Inferior parietal cortex (tissue), 1 donor: ENCODE measurements around the gene CCNB2.
"Not testable (repeated sequence)": the region's sequence is repeated elsewhere in the genome, so short reads cannot be mapped to it uniquely, and the experiment has no call there.

Source experiments
- DNase-seq: peaks from one replicate; pipeline ENCODE4 v3.0.0-alpha.2; 2016; ENCODE audit errors: extremely low spot score

Gene CCNB2

GRCh38 chr15:59104912-59105732, at the start of gene CCNB2:
Gene CCNB2 (plus strand): TSS chr15:59105146. CDS start chr15:59105269, 123 bp downstream.
- DNase-seq, result peak; percentile 95

GRCh38 chr15:59059076-59059597, 45.8 kb upstream of the CCNB2 start:
- DNase-seq, result no peak

- DNase-seq, result no peak
These were observed 44.6 kb upstream of the CCNB2 start for GRCh38 chr15:59060348-59060747.

- DNase-seq, result no peak
These were observed 41.9 kb upstream of the CCNB2 start for GRCh38 chr15:59063042-59063441.

DNA sequence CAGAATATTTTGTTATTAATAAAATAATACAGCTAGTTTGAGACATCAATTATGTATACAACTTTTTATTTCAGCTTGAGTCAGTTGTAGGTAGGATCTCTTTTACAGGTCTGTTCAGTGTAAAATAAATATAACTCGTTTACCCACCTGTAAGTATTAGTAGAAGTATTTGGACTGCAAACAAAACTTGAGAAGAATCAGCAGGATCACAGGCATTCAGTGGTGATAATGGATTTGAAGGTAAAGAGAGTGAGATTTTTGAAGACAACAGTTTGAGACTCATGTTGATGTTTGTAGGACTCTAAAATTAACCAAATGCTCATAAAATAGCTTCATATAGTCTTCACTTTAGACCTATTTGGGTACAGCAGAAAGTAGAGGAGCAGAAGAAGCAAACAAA, 35.5 kb upstream of the CCNB2 start:
- DNase-seq, result no peak

DNA sequence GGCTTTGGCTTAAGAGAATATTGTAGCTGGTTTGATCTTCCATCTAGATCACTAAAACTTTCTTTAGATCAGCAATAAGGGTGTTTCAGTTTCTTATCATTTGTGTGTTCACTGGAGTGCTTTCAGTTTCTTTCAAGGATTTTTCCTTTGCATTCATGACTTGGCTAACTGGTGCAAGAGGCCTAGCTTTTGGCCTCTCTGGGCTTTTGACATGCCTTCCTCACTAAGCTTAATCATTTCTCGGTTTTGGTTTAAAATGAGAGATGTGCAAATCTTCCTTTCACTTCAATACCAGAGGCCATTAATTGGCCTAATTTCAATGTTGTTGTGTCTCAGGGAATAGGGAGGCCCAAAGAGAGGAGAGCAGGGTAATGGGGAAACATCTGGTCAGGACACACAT, 30.3 kb upstream of the CCNB2 start:
- no peak for DNase-seq

- no peak for DNase-seq
These were observed 17.2 kb upstream of the CCNB2 start for GRCh38 chr15:59087731-59088130.

DNA sequence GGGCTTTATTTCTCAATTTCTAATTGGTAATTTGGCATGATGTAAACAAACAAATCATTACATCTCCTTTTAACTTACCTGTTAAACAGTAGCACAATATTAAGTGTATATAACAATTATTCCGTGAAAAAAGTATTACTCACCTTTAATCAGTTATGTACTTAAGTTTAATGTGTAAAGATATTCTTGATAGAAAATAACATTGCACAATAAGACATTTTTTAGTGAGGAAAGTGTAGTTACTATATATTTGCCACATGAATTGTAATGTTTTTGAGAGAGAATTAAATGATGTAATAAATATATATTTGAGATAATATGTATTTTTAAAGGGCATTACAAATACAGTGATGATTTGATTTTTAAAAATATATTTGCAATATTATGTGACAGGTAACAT, 10.9 kb upstream of the CCNB2 start:
- no peak for DNase-seq

- no peak for DNase-seq
These were observed 8.5 kb upstream of the CCNB2 start for GRCh38 chr15:59096429-59096828.

- no peak for DNase-seq
These were observed 5.7 kb upstream of the CCNB2 start for GRCh38 chr15:59099162-59099685.

DNA sequence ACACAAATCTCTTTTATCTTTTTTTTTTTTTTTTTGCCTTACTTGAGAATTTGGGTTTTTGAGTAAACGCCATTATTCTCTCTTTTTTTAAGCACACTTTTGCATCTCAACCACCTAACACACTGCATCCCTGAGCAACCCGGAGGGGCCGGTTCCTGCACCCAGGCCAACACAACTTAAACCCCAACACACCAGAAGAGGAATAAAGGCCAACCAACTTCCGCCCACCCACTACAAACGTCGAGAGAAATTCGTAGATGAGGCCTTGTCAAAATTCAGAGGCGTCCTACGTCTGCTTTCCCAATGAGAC, 389 bp upstream of the CCNB2 start:
- no peak for DNase-seq

- no peak for DNase-seq
These were observed 908 bp downstream of the CCNB2 start for GRCh38 chr15:59105854-59106253.

- no peak for DNase-seq
These were observed 6.3 kb downstream of the CCNB2 start for GRCh38 chr15:59111251-59111650.

GRCh38 chr15:59115047-59115446, 10.1 kb downstream of the CCNB2 start:
- no peak for DNase-seq

- DNase-seq, result no peak
These were observed 11.2 kb downstream of the CCNB2 start for GRCh38 chr15:59116141-59116540.

DNA sequence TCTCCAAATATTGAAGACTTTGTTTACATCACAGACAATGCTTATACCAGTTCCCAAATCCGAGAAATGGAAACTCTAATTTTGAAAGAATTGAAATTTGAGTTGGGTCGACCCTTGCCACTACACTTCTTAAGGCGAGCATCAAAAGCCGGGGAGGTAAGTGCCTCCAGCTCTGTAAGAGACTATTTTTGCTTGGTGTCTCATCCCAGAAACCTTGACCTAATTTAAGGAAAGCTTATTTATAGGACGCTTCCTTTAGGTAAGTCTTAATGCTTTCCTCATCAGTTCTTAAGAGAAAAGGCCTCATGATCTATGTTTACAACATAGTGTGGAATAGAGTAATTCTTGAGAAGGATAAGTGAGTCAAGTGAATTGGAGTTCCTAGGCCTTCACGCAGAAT, 11.8 kb downstream of the CCNB2 start:
- no peak for DNase-seq

GRCh38 chr15:59119625-59120024, 14.7 kb downstream of the CCNB2 start:
- DNase-seq, result no peak

- DNase-seq, result no peak
These were observed 16.0 kb downstream of the CCNB2 start for GRCh38 chr15:59120937-59121336.

DNA sequence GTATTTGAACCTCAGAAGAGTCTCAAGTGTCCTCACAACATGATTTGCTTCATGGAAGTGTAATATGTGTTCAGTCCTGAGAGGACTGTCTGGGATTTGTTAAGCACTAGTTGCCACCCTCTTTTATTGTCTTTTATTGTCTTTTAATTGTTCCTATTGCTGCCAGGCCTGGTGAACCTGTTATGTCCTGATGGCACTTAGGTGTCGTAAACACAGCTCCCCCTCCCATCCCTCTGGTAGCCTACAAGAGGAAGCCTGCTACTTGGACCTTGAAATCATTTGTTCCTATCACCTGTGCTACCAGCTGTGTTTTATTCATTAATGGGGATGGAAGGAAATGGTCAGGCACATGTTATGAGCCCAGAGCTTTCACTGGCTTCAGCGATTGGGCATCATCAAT, 19.3 kb downstream of the CCNB2 start:
- no peak for DNase-seq

- DNase-seq, result not testable (repeated sequence)
These were observed 20.7 kb downstream of the CCNB2 start for GRCh38 chr15:59125683-59126082.

GRCh38 chr15:59127255-59127654, 22.3 kb downstream of the CCNB2 start:
- DNase-seq, result not testable (repeated sequence)

DNA sequence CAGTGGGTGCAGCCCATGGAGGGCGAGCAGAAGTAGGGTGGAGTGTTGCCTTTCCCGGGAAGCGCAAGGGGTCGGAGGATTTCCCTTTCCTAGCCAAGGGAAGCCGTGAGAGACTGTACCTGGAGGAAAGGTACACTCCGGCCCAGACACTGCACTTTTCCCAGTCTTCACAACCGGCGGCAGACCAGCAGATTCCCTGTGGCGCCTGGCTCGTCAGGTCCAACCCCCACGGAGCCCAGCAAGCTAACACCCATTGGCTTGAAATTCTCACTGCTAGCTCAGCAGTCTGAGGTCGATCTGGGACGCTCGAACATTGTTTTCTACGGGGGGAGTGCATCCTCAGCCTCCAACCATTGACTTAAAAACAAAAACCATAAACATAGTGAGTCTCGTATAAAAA, 26.5 kb downstream of the CCNB2 start:
- DNase-seq, result no peak

- no peak for DNase-seq
These were observed 27.1 kb downstream of the CCNB2 start for GRCh38 chr15:59131969-59132562.
